Tibial artery (tissue), 4 donors: ENCODE data around the gene PI4KA.

Experiments used
- DNase-seq, 2 donors: peaks; one replicate each; pipeline ENCODE4 v3.0.0-alpha.2; 2019
- H3K27ac ChIP-seq, 2 donors: fragments of 200-600 bp; sonication (generic) in 1 of 2; 1 replicate in 1 of 2; 2 replicates in 1 of 2; pipeline ENCODE4 v1.5.1; 2018 to 2019; ENCODE audit warnings: mild to moderate bottlenecking in 1 of 2
- H3K27me3 ChIP-seq, 2 donors: fragments of 200-600 bp; sonication (generic) in 1 of 2; one replicate each; pipeline versions ENCODE4 v1.5.1 to v1.6.0; 2016 to 2019
- H3K36me3 ChIP-seq, 3 donors: fragments of 200-600 bp; sonication (generic) in 2 of 3; one replicate each; pipeline ENCODE4 v1.5.1; 2016 to 2019; ENCODE audit warnings: mild to moderate bottlenecking in 2 of 3
- H3K4me1 ChIP-seq, 4 donors: fragments of 200-600 bp; sonication (generic) in 2 of 4; 1 replicate in 3 of 4; 2 replicates in 1 of 4; pipeline ENCODE4 v1.5.1; 2016 to 2019
- H3K4me3 ChIP-seq, 2 donors: fragments of 200-600 bp; sonication (generic) in 1 of 2; 1 replicate in 1 of 2; 2 replicates in 1 of 2; pipeline ENCODE4 v1.5.1; 2018 to 2019; ENCODE audit warnings: mild to moderate bottlenecking in 2 of 2
- H3K9me3 ChIP-seq, 3 donors: fragments of 200-600 bp; sonication (generic) in 1 of 3; one replicate each; pipeline ENCODE4 v1.5.1; 2016 to 2019
- CTCF ChIP-seq, 2 experiments: fragments of 200-600 bp in 1 of 2; fragments of 450-650 bp in 1 of 2; IDR thresholded peaks; one replicate each; pipeline ENCODE4 v1.5.1; 2017 to 2019; ENCODE audit warnings: antibody characterized with exemption in 2 of 2, mild to moderate bottlenecking in 1 of 2, moderate library complexity in 1 of 2
- intact Hi-C: fragments of 100-400 bp; cut with DNase I; formaldehyde crosslinking; loops from one replicate; pipeline ENCODE4 v1.15.0; 2023; ENCODE audit warnings: low total_unique reads

Gene PI4KA

GRCh38 chr22:20758688-20759087 is 99.9 kb downstream of the PI4KA start:
- Histone ChIP-seq H3K36me3 (peaks cover 56 to 72% (median 61%) of the 10 kb centered on the region in 3 donors), H3K9me3 (no peaks in the 10 kb centered on the region), H3K27ac (no peak overlapping the region), H3K4me1 (no peaks in the 10 kb centered on the region), H3K4me3 (no peak overlapping the region), H3K27me3 (no peaks in the 10 kb centered on the region)
- intact Hi-C loops: no loop called here
- DNase-seq: no peak
- TF ChIP-seq CTCF (IDR thresholded peaks at IDR 0.05): no peak

GRCh38 chr22:20756846-20757245 is 101.8 kb downstream of the PI4KA start:
- Histone ChIP-seq H3K27me3 (no peaks in the 10 kb centered on the region), H3K4me3 (no peak overlapping the region), H3K27ac (no peak overlapping the region), H3K36me3 (peaks cover 41 to 71% (median 55%) of the 10 kb centered on the region in 3 donors), H3K4me1 (no peaks in the 10 kb centered on the region), H3K9me3 (no peaks in the 10 kb centered on the region)
- intact Hi-C loops: no loop called here
- TF ChIP-seq CTCF (IDR thresholded peaks at IDR 0.05): no peak
- no peak for DNase-seq

GRCh38 chr22:20752873-20753272 is 105.7 kb downstream of the PI4KA start:
- H3K9me3 ChIP-seq: no peaks in the 10 kb centered on the region
- H3K4me1 ChIP-seq: peaks cover 0 to 9% (median 0%) of the 10 kb centered on the region in 4 donors
- H3K4me3 ChIP-seq: no peak overlapping the region
- TF ChIP-seq CTCF (IDR thresholded peaks at IDR 0.05): no peak
- no peak overlapping the region for H3K27ac ChIP-seq
- DNase-seq: no peak
- intact Hi-C loops: no loop called here
- no peaks in the 10 kb centered on the region for H3K27me3 ChIP-seq
- H3K36me3 ChIP-seq: peaks cover 25 to 71% (median 61%) of the 10 kb centered on the region in 3 donors

GRCh38 chr22:20752104-20752741 is 106.4 kb downstream of the PI4KA start:
- no peak for TF ChIP-seq CTCF (IDR thresholded peaks at IDR 0.05)
- H3K27me3 ChIP-seq: no peaks in the 10 kb centered on the region
- intact Hi-C loops: no loop called here
- H3K4me3 ChIP-seq: no peak overlapping the region
- H3K4me1 ChIP-seq: peaks cover 0 to 9% (median 0%) of the 10 kb centered on the region in 4 donors
- peaks cover 21 to 71% (median 64%) of the 10 kb centered on the region in 3 donors for H3K36me3 ChIP-seq
- H3K9me3 ChIP-seq: no peaks in the 10 kb centered on the region
- H3K27ac ChIP-seq: no peak overlapping the region
- no peak for DNase-seq

GRCh38 chr22:20751185-20751851 is 107.3 kb downstream of the PI4KA start:
- peaks cover 0 to 9% (median 0%) of the 10 kb centered on the region in 4 donors for H3K4me1 ChIP-seq
- TF ChIP-seq CTCF (IDR thresholded peaks at IDR 0.05): no peak
- no peaks in the 10 kb centered on the region for H3K9me3 ChIP-seq
- intact Hi-C loops: no loop called here
- H3K36me3 ChIP-seq: peaks cover 25 to 74% (median 65%) of the 10 kb centered on the region in 3 donors
- no peak overlapping the region for H3K27ac ChIP-seq
- no peak for DNase-seq
- no peak overlapping the region for H3K4me3 ChIP-seq
- no peaks in the 10 kb centered on the region for H3K27me3 ChIP-seq
